K562 (cell line): ENCODE measurements around the gene TRDN. TPM values are rescaled to one million over a fixed set of nuclear protein-coding genes. Genes with fewer than 3 reads are reported as not detected.

Experiments used
- AFF1 ChIP-seq, 2 experiments: fragments of 450-650 bp; IDR thresholded peaks; 2 replicates each; pipeline ENCODE4 v1.6.1; 2018; ENCODE audit warnings: mild to moderate bottlenecking in 2 of 2, low read depth in 1 of 2; ENCODE audit not compliant: partially characterized antibody in 2 of 2
- CBFA2T2 ChIP-seq: fragments of 450-650 bp; conservative IDR thresholded peaks from 2 replicates; pipeline ENCODE4 v1.6.1; 2017; ENCODE audit warnings: mild to moderate bottlenecking
- EGR1 ChIP-seq: fragments of 450-650 bp; conservative IDR thresholded peaks from 2 replicates; pipeline ENCODE4 v1.6.1; 2017; ENCODE audit warnings: mild to moderate bottlenecking
- EHMT2 ChIP-seq: fragments of 450-650 bp; IDR thresholded peaks from 2 replicates; pipeline ENCODE4 v1.6.1; 2018; ENCODE audit warnings: antibody characterized with exemption
- KAT2B ChIP-seq: IDR thresholded peaks from one replicate; pipeline ENCODE4 v1.6.1; 2012; ENCODE audit warnings: low read depth, mild to moderate bottlenecking, control low read depth, inconsistent platforms, low read length, moderate library complexity
- PHB ChIP-seq: fragments of 250-450 bp; sonication (Bioruptor Pico); IDR thresholded peaks from 2 replicates; pipeline ENCODE4 v1.5.0; 2021
- PHF21A ChIP-seq: fragments of 450-650 bp; IDR thresholded peaks from 2 replicates; pipeline ENCODE4 v1.6.1; 2017; ENCODE audit warnings: low read depth, borderline replicate concordance
- RNF219 ChIP-seq: fragments of 250-450 bp; sonication (Bioruptor Pico); IDR thresholded peaks from 2 replicates; pipeline ENCODE4 v1.5.0; 2022; ENCODE audit warnings: mild to moderate bottlenecking
- SRF ChIP-seq, 2 experiments: fragments of 250-450, 450-650 bp in 1 of 2; sonication (Bioruptor Pico) in 1 of 2; sonication (generic) in 1 of 2; formaldehyde crosslinking; IDR thresholded peaks; 2 replicates each; pipeline versions ENCODE4 v1.5.0 to v1.5.1; 2020 to 2022; ENCODE audit warnings: mild to moderate bottlenecking in 1 of 2, missing genetic modification reagents in 1 of 2
- ZNF184 ChIP-seq: sonication (generic); formaldehyde crosslinking; IDR thresholded peaks from 2 replicates; pipeline ENCODE4 v1.5.0; 2020; ENCODE audit warnings: missing genetic modification reagents
- ZNF354B ChIP-seq: fragments of 250-450 bp; sonication (Bioruptor Pico); IDR thresholded peaks from 2 replicates; pipeline ENCODE4 v1.4.0; 2020
- ZNF395 ChIP-seq: fragments of 200-800 bp; sonication (Bioruptor generic); IDR thresholded peaks from 2 replicates; pipeline ENCODE4 v1.6.1; 2017; ENCODE audit warnings: missing genetic modification characterization, missing compliant biosample characterization
- polyA plus RNA-seq, 8 experiments: library from polyadenylated mRNA; depleted of rRNA in 4 of 8; stranded (reverse) in 5 of 8; unstranded in 3 of 8; fragments of >200 nt; fragmentation: Nextera tagmentation in 2 of 8; fragmentation: Illumina TruSeq in 1 of 8; extraction: Ambion mirVana in 2 of 8; extraction: Trizol in 1 of 8; gene quantifications; 2 replicates each; pipeline versions ENCODE4 v1.2.1 to v1.2.3, GENCODE V29; 2011 to 2014; ENCODE audit warnings: inconsistent platforms in 1 of 8, missing spikeins in 1 of 8
- total RNA-seq, 7 experiments: library from RNA; depleted of rRNA in 6 of 7; stranded (reverse); fragments of >200 nt in 6 of 7; fragmentation: Illumina TruSeq in 2 of 7; extraction: Trizol in 2 of 7; gene quantifications; 2 replicates each; pipeline versions ENCODE4 v1.2.1 to v1.2.3, GENCODE V29; 2011 to 2021; ENCODE audit warnings: low replicate concordance in 1 of 7

TRDN gene
- total and polyA plus RNA-seq, 9 of the 15 experiments (the other 6 are each of a cell fraction or from before 2014, with no cell fraction given): 0.05 to 0.50 (median 0.16) TPM

GRCh38 chr6:123550052-123550617 is 86.6 kb downstream of the TRDN start (continued):
- TF ChIP-seq ZNF395 (CRISPR knock-in tag) (no peak), PHF21A (no peak), RNF219 (CRISPR knock-in tag) (no peak), ZNF184 (no peak), CBFA2T2 (no peak), EHMT2 (0 out of 2 replicates have a peak, but pooled peaks have one; percentile 29), AFF1 (IDR thresholded peaks at IDR 0.05; ENCODE audit: low read depth in 1 of 2, partially characterized antibody in 2 of 2) (no peak), KAT2B (no peak), PHB (CRISPR knock-in tag) (no peak), SRF (CRISPR knock-in tag; IDR thresholded peaks at IDR 0.05) (no peak), ZNF354B (CRISPR knock-in tag) (no peak), EGR1 (no peak)
- TF ChIP-seq, all 486 proteins: peak for 4
